ENCODE measurements around the gene DHRS12.

DNA sequence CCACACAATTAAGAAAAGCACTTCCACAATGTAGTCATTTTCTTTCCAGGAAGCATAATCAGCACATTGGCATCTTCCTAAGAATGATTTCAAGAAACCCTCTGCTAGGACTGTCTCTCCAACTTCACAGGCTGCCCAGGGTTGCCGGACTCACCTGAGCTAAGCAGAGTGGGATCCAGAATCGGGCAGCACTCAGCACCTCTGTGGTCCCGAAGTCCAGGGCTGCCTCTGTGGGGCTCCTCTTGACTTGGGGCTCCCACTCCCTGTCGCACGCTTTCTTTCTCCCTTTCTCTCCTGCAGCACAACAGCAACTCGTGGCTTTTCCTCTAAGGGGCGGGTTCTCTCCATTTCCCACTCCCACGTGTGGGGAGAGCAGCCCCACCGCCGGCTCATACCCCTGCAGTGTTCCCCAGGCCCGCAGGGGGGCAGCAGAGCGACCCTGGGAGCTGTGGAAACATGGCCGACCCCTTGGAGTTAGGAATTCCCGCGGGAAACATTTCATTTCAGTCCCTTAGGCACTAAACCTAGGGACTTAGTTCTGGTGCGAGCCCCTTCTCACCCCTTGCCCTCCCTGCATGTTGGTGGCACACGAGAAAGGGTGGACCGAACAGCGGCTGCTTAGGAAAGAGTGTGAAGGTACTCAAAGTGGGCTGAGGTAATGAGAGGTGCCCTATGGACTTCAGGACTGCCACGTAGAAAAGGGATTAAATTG, 41.1 kb upstream of the DHRS12 start, which contains the start of gene TMEM272:
- TF ChIP-seq, protein P1, sequence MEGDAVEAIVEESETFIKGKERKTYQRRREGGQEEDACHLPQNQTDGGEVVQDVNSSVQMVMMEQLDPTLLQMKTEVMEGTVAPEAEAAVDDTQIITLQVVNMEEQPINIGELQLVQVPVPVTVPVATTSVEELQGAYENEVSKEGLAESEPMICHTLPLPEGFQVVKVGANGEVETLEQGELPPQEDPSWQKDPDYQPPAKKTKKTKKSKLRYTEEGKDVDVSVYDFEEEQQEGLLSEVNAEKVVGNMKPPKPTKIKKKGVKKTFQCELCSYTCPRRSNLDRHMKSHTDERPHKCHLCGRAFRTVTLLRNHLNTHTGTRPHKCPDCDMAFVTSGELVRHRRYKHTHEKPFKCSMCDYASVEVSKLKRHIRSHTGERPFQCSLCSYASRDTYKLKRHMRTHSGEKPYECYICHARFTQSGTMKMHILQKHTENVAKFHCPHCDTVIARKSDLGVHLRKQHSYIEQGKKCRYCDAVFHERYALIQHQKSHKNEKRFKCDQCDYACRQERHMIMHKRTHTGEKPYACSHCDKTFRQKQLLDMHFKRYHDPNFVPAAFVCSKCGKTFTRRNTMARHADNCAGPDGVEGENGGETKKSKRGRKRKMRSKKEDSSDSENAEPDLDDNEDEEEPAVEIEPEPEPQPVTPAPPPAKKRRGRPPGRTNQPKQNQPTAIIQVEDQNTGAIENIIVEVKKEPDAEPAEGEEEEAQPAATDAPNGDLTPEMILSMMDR (IDR thresholded peaks at IDR 0.05): peak; percentile 31 to 87
- TF ChIP-seq EP300 (IDR thresholded peaks at IDR 0.05) (no peak), POLR2A (IDR thresholded peaks at IDR 0.05) (no peak)

Data from suprapubic skin (tissue), 3 donors.